GM12878 (cell line): ENCODE results near the gene RCL1.

Source experiments
- CBX3 ChIP-seq: fragments of 200-600 bp; sonication (generic); IDR thresholded peaks from 2 replicates; pipeline ENCODE4 v1.6.1; 2016; ENCODE audit warnings: low read depth, borderline replicate concordance
- EZH2 ChIP-seq: IDR thresholded peaks from 2 replicates; pipeline ENCODE4 v1.6.1; 2012; ENCODE audit warnings: low read depth, mild to moderate bottlenecking, control low read depth, inconsistent platforms, low read length, borderline replicate concordance; ENCODE audit not compliant: control insufficient read depth
- KDM1A ChIP-seq: fragments of 200-600 bp; sonication (generic); IDR thresholded peaks from 2 replicates; pipeline ENCODE4 v1.6.1; 2016; ENCODE audit warnings: borderline replicate concordance
- POLR2A ChIP-seq: IDR thresholded peaks from 2 replicates; pipeline ENCODE4 v1.6.1; 2011; ENCODE audit warnings: low read depth, mild to moderate bottlenecking, low read length
- RBBP5 ChIP-seq: fragments of 200-600 bp; sonication (generic); conservative IDR thresholded peaks from 2 replicates; pipeline ENCODE4 v1.6.1; 2016
- SPI1 ChIP-seq: IDR thresholded peaks from 2 replicates; pipeline ENCODE4 v1.6.1; 2011; ENCODE audit warnings: low read depth, mild to moderate bottlenecking, low read length, moderate library complexity, borderline replicate concordance; ENCODE audit not compliant: insufficient read depth
- ZBTB40 ChIP-seq: fragments of 450-650 bp; IDR thresholded peaks from 2 replicates; pipeline ENCODE4 v1.6.1; 2016; ENCODE audit warnings: mild to moderate bottlenecking, moderate library complexity, borderline replicate concordance
- ZSCAN29 ChIP-seq: fragments of 450-650 bp; IDR thresholded peaks from 2 replicates; pipeline ENCODE4 v1.6.1; 2017; ENCODE audit warnings: mild to moderate bottlenecking, moderate library complexity
- TF ChIP-seq, protein P1 (sequence below), 3 experiments: IDR thresholded peaks in 2 of 3; conservative IDR thresholded peaks in 1 of 3; 2 replicates each; pipeline ENCODE4 v1.5.1; 2011; ENCODE audit warnings: low read depth in 3 of 3, low read length in 3 of 3, mild to moderate bottlenecking in 3 of 3, control low read depth in 2 of 3, moderate library complexity in 2 of 3, inconsistent platforms in 1 of 3, mixed read lengths in 1 of 3; ENCODE audit not compliant: control insufficient read depth in 2 of 3, insufficient read depth in 1 of 3; ENCODE audit errors: extremely low read depth in 1 of 3

DNA sequence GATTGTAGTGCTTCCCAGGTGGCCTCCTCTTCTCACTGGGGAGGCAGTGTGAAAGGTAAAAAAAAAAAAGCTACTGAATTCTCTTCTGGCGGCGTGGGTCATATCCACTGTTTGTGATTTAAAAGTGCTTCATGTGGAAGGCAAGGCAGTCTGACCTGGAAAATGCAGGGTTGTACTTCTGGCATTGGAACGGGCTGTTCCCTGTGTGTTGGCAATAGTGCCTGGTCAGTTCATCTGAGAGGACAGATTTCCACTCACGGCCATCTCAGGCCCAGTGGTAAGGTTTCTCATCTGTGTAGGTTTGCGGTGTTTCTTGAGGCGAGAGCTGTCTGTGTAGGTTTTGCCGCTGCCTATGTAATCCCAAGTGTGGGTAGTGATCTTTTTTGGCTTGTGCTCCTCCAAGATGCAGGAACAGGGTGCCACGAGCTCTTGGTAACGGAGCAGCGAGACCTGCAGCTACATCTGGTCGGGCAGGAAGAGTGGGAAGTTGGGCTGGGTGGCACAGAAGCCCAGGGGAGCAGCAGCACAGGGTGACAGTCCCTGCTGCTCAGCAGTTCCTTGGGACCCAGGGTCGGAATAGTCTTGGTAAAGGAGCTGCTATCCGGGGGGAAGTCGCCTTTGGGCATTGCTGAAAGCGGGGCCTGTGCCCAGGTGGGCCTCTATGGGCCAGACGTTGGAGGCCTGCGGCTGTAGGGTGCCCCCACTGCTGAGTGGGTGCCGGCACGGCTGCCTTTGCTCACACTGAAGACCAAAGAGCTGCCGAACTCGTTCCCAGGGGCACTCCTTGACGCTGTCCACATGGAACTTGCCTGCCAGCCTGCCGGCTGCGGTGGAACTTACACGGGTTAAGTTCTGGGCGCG lies 11.2 kb downstream of the RCL1 start:
- no peak for TF ChIP-seq CBX3
- TF ChIP-seq, protein P1, sequence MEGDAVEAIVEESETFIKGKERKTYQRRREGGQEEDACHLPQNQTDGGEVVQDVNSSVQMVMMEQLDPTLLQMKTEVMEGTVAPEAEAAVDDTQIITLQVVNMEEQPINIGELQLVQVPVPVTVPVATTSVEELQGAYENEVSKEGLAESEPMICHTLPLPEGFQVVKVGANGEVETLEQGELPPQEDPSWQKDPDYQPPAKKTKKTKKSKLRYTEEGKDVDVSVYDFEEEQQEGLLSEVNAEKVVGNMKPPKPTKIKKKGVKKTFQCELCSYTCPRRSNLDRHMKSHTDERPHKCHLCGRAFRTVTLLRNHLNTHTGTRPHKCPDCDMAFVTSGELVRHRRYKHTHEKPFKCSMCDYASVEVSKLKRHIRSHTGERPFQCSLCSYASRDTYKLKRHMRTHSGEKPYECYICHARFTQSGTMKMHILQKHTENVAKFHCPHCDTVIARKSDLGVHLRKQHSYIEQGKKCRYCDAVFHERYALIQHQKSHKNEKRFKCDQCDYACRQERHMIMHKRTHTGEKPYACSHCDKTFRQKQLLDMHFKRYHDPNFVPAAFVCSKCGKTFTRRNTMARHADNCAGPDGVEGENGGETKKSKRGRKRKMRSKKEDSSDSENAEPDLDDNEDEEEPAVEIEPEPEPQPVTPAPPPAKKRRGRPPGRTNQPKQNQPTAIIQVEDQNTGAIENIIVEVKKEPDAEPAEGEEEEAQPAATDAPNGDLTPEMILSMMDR (IDR thresholded peaks at IDR 0.05 in 2 of 3, conservative IDR thresholded peaks at IDR 0.05 in 1 of 3; ENCODE audit: control insufficient read depth in 2 of 3, extremely low read depth in 1 of 3, insufficient read depth in 1 of 3, low read depth in 3 of 3, low read length in 3 of 3) = no peak
- TF ChIP-seq SPI1 = no peak
- no peak for TF ChIP-seq EZH2
- no peak for TF ChIP-seq RBBP5
- no peak for TF ChIP-seq ZSCAN29
- TF ChIP-seq ZBTB40 = no peak
- no peak for TF ChIP-seq KDM1A
- no peak for TF ChIP-seq POLR2A
